Ramos (cell line): ENCODE measurements around the gene EYA2.
"Not testable (repeated sequence)": the region's sequence is repeated elsewhere in the genome, so short reads cannot be mapped to it uniquely, and the experiment has no call there.

Source experiments
- in situ Hi-C: fragments of 300-500 bp; cut with MboI; formaldehyde crosslinking; loops from one replicate; pipeline ENCODE4 v1.14.3; 2022; ENCODE audit warnings: low sequenced_read_pairs; ENCODE audit not compliant: unreplicated experiment

EYA2 gene

DNA sequence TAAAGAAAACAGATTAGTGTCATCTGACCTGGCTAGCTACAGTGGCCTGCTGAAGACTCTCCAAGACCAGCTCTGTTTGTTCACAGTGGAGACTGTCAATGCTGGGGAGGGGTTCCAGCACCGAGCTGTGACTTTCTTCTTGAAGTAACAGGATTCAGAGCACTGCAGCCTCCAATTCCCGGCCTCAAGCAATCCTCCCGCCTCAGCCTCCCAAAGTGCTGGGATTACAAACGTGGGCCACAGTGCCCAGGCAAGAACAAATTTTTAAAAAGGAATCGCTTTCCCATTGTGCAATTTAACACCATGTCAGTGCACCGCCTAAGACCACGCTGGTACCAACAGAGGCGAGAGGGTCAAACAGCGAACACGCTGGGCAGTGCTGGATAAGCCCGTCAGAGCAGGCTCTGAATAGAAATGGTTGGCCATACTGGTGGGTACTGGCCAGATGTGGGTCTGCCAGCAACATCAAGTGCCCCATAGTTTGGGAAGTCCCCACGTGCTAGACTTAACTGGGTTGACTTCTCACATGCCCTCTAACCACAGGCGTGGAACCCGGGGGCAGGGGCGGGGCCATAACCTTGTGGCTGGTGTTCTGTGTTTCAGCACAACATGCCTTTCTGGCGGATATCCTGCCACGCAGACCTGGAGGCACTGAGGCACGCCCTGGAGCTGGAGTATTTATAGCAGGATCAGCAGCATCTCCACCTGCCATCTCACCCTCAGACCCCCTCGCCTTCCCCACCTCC, 293.0 kb downstream of the EYA2 start:
- in situ Hi-C loops: loop anchor here (25.0 kb wide), 1 partner anchor 1425 kb away; no protein-coding TSS in a partner anchor

DNA sequence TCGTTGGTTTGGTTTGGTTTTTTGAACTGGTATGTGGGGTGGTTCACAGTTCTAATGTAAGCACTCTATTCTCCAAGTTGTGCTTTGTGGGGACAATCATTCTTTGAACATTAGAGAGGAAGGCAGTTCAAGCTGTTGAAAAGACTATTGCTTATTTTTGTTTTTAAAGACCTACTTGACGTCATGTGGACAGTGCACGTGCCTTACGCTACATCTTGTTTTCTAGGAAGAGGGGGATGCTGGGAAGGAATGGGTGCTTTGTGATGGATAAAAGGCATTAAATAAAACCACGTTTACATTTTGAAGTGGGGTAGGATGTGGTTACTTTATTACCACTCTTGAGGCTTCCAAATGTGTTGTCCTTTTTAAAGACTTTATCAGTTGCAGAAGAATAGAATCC, 293.9 kb downstream of the EYA2 start:
- in situ Hi-C loops: loop anchor here (25.0 kb wide), 1 partner anchor 1424 kb away; no protein-coding TSS in a partner anchor

DNA sequence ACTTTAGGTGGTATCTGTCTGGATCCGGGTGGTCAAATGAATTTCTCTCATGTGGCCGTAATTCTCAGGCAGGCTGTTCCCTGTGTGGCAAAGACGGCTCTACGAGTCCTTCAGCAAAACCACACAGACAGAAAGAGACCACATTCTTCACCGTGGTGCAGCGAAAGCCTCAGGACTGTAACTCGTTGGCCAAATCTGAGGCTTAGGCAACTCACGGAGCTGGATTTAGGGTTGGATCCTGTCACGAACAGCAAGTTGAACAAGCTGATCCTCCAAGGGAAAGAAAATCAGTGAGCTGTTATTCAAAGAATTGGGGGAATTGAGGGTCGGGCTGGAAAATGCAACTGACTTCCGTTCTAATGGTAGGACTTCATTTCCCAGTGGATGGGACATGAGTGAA, 294.4 kb downstream of the EYA2 start:
- in situ Hi-C loops: loop anchor here (25.0 kb wide), 1 partner anchor 1423 kb away; no protein-coding TSS in a partner anchor

DNA sequence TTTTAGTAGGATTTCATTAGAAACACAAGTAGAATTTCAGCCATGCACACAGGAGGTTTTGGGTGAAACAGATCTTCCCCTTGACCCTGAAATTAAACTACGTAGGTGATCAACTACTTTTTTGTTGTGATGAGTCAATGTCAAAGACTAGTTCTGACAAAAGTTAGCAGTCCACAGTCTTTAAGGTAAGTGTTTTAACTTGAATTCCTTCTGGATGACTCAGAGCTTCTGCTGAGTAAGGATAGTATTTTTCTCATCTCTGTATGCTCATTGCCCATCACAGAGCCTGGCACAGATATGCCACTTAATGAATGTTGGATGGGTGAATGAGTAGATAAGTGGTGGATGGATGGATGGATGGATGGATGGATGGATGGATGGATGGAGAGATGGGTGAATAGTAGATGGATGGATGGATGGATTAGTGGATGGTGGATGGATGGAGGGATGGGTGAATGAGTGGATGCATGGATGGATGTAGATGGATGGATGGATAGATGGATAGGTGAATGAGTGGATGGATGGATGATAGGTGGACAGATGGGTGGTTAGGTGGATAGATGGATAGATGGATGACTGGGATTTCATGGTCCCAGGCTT, 296.5 kb downstream of the EYA2 start:
- in situ Hi-C loops: loop anchor here (25.0 kb wide), 1 partner anchor 1421 kb away; no protein-coding TSS in a partner anchor

DNA sequence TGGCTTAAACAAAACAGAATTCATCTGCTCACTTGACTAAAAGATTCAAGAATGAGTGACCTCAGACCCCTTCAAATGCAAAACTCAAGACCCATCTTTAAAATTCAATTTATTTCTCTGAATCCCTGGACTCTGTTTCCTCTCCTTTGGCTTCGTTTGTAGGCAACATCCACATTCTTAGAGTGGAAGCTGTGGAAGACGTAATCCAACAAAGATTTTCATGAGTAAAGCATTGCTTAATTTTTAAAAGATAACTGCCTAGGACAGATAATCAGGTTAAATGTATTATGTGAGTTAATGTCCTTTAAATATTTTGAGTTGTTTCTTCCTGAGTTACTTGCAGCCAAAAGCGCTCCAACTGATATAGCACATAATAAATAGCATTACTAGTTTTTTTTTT, 297.3 kb downstream of the EYA2 start:
- in situ Hi-C loops: loop anchor here (25.0 kb wide), 1 partner anchor 1420 kb away; no protein-coding TSS in a partner anchor

DNA sequence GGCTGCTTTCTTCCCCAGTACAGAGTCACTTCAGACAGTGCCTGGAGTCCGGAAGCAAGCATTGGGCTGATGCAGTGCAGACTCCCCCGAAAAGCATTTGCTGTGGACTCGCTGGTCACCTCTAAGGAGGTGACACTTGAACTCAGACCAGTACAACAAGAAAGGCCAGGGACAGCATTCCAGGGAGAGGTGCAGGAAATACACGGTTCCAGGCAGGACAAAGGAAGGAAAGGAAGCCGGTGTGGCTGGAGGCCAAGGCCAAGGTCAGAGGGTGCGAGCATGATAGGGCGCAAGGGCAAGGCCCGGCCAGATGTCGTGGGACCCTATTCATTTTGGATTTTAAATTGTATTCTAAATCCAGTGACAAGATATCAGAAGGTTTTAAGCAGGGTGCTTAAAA, 300.9 kb downstream of the EYA2 start:
- in situ Hi-C loops: loop anchor here (25.0 kb wide), 1 partner anchor 1417 kb away; no protein-coding TSS in a partner anchor

DNA sequence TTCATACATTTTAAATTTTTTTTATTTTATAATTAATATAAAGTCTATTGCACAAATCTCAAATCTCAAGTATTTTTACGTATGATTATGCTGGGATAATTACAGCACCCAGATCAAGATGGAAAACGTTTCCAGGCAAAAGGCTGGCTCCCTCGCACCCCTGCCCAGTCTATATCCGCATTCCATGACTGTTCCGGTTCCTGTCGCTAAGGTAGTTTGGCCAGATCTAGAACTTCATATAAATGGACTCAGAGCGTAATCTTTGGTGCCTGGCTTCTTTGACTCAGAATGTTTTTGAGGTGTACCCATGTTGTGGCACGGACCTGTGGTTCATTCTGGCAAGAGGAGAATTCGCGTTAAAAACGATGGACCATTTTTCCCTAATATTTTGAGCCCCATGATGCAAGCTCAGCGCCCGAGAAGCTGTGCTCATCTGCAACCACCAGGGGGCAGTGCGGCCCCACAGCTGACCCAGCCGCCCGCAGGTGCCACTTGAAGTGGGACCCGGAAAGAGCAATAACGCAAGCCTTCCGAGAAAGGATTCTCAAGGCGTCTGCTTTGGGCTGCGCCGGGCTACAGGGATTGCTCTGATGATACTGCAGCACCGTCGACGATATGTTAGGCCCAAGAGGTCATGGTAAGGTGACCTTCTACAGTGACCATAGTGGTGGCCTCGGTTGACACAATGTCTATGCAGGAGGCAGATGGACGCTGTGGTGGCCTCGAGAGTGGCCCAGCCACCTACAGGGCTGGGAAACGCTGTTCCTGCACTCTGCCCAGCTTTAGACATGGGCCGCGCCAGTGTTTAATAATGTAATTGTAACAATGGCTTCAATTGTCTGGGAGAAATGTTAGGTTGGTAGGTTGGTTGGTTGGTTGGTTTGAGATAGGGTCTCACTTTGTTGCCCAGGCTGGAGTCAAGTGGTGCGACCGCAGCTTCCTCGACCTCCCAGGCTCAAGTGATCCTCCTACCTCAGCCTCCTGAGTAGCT, 301.7 kb downstream of the EYA2 start:
- in situ Hi-C loops: loop anchor here (25.0 kb wide), 1 partner anchor 1416 kb away; no protein-coding TSS in a partner anchor

DNA sequence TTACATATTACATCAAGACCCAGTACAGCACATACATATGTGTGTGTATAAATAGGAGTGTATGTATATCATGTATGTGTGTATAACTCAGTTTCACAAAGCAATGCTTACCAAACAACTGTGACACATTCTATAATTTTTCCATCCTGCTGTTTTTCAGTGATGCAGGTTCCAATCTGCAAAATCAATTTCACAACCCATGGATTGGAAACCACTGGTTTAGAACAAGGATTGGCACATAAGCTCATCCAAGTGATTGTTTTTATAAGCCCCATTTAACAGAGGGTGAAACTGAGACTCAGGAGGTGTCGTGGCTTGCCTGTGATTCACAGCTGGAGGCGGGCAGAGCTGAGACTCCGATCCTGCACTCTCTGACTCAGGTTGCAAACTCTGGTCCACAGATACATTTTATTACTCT, 303.6 kb downstream of the EYA2 start:
- in situ Hi-C loops: loop anchor here (25.0 kb wide), 1 partner anchor 1414 kb away; no protein-coding TSS in a partner anchor

DNA sequence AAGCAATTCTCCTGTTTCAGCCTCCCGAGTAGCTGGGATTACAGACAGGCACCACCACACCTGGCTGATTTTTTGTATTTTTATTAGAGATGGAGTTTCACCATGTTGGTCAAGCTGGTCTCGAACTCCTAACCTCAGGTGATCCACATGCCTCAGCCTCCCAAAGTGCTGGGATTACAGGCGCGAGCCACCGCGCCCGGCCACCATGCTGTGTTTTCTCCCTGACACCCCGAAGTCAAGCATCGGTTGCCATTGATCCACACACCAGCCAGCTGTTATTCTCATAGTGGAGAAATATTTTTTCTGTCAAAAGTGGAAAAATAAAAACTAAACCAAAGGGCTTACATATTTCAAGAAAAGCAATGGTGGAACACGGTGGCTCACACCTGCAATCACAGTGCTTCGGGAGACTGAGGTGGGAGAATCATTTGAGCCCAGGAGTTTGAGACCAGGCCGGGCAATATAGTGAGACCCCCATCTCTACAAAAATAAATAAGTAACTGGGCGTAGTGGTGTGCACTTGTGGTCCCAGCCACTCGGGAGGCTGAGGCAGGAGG, 304.4 kb downstream of the EYA2 start:
- in situ Hi-C loops: loop anchor here (25.0 kb wide), 1 partner anchor 1413 kb away; no protein-coding TSS in a partner anchor

DNA sequence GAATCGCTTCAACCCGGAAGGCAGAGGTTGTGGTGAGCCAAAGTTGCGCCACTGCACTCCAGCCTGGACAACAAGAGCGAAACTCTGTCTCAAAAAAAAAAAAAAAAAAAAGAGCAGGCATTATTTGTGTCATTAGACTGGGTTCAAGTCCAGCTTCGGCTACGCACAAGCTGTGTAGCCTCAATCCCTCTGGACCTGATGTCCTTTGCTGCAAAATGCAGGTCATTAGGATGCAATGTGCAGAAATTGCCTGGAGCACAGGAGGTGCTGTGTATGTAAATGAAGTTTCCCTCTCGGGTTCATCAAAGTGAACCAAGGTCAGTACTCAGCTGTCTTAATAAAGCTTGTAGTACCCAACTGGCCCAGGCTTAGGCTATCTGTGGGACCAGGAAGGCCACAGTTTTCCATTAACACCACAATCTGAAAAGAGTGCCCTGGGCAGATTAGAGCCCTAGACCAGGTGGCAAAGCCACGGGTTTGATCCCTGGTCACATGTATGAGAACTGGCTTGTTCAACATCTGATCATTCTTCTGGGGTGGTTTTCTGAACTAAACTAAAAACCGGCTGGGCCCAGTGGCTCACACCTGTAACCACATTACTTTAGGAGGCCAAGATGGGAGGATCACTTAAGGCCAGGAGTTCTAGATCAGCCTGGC, 306.6 kb downstream of the EYA2 start:
- in situ Hi-C loops: loop anchor here (5.0 kb wide), 1 partner anchor 181 kb away; no protein-coding TSS in a partner anchor

DNA sequence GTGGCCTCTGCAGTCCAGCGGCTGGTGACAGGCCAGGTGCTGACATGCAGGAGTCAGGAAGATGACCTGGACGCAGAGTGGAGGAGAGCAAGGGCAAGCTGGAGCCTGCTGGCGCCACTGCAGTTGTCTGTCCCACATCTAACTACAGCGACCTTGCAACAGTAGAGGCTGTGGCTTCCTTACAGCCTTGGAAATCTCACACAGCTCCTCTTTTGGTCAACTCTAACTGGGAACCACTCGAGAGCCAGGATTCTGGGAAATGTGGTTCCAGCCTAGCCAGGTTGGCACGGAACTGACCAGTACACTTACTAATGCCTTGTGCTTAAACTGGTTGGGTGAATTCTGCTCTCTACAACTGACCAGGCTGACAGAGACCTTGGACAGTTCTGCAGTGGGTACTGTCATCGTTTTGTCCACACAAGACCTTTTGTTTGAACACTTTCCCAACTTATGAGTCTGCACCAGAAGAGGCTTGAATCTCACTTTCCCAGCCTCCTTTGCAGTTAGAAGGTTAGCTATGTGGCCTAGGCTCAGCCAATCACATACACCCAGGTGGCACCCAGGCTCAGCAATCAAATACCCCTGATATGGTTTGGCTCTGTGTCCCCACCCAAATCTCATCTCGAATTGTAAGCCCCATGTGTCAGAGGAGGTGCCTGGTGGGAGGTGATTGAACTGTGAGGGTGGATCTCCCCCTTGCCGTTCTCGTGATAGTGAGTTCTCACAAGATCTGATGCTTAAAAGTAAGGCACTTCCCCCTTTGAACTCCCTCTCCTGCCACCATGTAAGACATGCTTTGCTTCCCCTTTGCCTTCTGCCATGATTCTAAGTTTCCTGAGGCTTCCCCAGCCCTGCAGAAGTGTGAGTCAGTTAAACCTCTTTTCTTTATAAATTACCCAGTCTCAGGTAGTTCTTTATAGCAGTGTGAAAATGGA, 308.4 kb downstream of the EYA2 start:
- in situ Hi-C loops: loop anchor here (5.0 kb wide), 1 partner anchor 179 kb away; no protein-coding TSS in a partner anchor

DNA sequence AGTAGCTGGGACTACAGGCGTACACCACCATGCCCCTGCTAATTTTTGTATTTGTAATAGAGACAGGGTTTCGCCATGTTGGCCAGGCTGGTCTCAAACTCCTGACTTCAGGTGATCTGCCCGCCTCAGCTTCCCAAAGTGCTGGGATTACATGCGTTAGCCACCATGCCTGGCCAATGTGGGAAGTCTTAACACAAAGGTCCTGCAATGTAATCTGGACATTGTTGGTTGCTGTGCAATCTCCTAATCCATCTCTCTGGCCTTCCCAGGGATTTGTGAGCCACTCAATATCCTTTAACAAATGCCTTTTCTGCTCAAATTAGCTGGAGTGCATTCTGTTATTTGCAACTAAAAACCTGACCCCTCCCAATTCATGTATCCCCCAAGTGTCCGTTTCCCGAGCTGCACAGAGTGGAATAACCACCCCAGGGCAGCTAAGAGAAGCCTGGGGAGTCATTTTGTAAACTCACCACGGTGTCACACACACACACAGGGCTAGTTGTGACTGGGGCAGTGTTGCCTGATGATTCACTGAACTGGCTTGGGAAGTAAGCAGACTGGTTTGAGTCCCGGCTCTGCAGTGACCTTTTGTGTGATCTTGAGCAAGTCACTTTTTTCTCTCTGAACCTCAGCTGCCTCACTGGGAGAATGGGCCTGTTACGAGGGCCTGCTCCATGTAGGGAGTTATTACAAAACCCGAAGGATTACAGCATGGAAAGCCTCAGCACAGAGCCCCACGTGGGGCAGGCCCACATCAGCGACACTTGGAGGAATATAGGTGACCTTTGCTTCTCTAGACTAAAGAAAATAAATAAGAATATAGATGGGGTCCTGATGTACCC, 309.6 kb downstream of the EYA2 start:
- in situ Hi-C loops: loop anchor here (5.0 kb wide), 1 partner anchor 178 kb away; no protein-coding TSS in a partner anchor

DNA sequence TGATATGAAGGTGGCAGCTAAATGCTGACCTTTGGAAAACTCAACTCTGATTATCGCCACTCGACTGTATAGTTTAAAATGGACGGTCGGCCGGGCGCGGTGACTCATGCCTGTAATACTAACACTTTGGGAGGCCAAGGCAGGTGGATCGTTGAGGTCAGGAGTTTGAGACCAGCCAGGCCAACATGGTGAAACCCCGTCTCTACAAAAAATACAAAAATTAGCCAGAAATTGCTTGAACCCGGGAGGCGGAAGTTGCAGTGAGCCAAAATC, 310.1 kb downstream of the EYA2 start:
- in situ Hi-C loops: loop anchor here (5.0 kb wide), 1 partner anchor 178 kb away; no protein-coding TSS in a partner anchor

DNA sequence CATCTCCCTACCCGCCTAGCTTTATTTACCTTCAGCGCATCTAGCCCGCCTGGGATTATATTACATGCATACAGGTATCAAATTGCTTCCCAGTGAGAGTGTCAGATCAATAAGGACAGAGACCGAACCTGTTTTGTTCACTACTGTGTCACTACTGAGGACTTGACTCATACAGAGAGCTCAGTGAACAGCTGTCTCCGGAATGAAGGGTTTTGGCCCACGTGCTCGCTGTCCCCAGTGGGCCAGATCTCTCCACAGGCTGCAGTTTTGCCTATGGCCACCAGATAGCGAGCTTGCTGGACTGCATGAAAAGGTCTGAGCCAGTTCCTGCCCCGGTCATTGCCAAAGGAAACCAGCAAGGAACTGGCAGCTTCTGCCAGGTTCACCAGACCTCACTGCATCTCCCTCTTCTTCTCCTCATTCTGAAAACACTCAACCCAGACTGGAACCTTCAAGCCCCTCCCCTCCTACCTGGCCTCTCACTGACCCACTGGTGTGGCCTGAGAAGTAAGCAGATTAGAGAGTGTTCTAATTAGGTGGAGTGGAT, 311.0 kb downstream of the EYA2 start:
- in situ Hi-C loops: no loop called here

DNA sequence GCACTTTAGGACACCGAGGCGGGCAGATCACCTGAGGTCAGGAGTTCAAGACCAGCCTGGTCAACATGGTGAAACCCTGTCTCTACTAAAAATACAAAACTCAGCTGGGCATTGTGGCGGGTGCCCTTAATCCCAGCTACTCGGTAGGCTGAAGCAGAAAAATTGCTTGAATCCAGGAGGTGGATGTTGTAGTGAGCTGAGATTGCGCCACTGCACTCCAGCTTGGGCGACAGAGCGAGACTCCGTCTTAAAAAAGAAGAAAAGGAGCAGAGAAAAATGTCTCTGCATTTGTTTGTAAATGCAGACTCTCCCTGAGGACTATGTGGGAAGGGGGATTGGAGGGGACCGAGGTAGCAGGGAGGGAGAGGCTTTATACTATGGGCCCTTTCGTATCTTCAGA, 311.9 kb downstream of the EYA2 start:
- in situ Hi-C loops: not testable (repeated sequence)

DNA sequence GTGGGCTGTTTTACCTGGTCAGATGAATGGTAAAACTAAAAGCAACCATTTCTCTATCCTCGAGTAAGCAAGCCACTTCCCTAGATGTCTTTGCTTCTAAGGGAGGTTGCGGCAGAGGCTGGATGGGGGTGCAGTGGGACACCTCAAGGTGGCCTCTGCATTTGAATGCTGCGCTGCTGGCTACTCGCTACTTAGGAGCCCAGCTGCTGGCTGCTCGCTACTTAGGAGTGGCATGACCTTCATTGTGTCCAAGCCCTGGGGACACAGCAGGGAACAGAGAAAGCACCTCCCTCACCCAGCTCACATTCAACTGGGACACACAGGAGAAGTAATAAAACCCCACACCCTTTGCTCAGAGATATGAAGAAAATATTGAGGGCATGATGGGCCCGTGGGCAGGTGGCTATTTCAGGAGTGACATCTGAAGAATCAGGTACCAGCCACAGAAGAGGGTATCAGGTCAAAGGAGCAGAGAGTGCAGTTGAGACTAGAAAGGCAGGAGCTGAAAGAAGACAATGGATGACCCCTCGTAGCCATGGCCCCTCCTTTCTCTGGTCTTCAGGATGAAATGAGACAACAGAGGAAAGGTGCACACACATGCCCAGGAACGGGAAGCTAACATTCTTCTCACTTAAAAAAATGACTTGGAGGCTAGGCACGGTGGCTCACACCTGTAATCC, 312.5 kb downstream of the EYA2 start:
- in situ Hi-C loops: no loop called here
